OCI-LY7 (cell line): ENCODE data around the gene PRIM2.
"Not testable (repeated sequence)": the region's sequence is repeated elsewhere in the genome, so short reads cannot be mapped to it uniquely, and the experiment has no call there.

Experiments
- CTCF ChIP-seq: fragments of 200-600 bp; sonication (generic); conservative IDR thresholded peaks from 2 replicates; pipeline ENCODE4 v1.5.1; 2014; ENCODE audit warnings: mild to moderate bottlenecking, antibody characterized with exemption, low read length, moderate library complexity, mixed read lengths
- EZH2phosphoT487 ChIP-seq: fragments of 200-600 bp; sonication (generic); IDR thresholded peaks from 2 replicates; pipeline ENCODE4 v1.6.1; 2018; ENCODE audit warnings: low read depth, borderline replicate concordance, mild to moderate bottlenecking, mixed run types, antibody characterized with exemption, low read length, moderate library complexity, mixed read lengths

GRCh38 chr6:57470148-57470547 is 152.7 kb downstream of the PRIM2 start:
- TF ChIP-seq CTCF, EZH2phosphoT487: not testable (repeated sequence)
